OCI-LY3 (cell line): ENCODE measurements around the gene SLC22A14.

Experiments
- CTCF ChIP-seq: fragments of 200-600, 300-600 bp; sonication (generic); IDR thresholded peaks from 2 replicates; pipeline ENCODE4 v1.5.1; 2014; ENCODE audit warnings: antibody characterized with exemption, low read length, low read depth
- EZH2phosphoT487 ChIP-seq: fragments of 200-600 bp; shearing (Covaris generic); IDR thresholded peaks from 2 replicates; pipeline ENCODE4 v1.6.1; 2018; ENCODE audit warnings: antibody characterized with exemption, mixed run types, low read depth

GRCh38 chr3:38359038-38359437, 76.9 kb downstream of the SLC22A14 start:
- TF ChIP-seq CTCF = no peak
- TF ChIP-seq EZH2phosphoT487 = no peak
